Stomach (tissue), 9 donors: ENCODE measurements around the gene KLHL14. TPM values are rescaled to one million over a fixed set of nuclear protein-coding genes. Genes with fewer than 3 reads are reported as not detected.

ENCODE experiments used
- DNase-seq, 2 donors: peaks; one replicate each; pipeline versions ENCODE4 v3.0.0 to v3.0.0-alpha.2; 2013 to 2019
- H3K27ac ChIP-seq, 5 donors: fragments of 200-600 bp in 4 of 5; sonication (generic) in 4 of 5; one replicate each; pipeline ENCODE4 v1.5.1; 2013 to 2019; ENCODE audit warnings: mild to moderate bottlenecking in 1 of 5, moderate library complexity in 1 of 5
- H3K27me3 ChIP-seq, 3 donors: fragments of 200-600 bp; sonication (generic); one replicate each; pipeline ENCODE4 v1.5.1; 2017 to 2019; ENCODE audit warnings: mixed run types in 1 of 3
- H3K36me3 ChIP-seq, 4 donors: fragments of 200-600 bp; sonication (generic); 1 replicate in 3 of 4; 2 replicates in 1 of 4; pipeline ENCODE4 v1.5.1; 2016 to 2019
- H3K4me1 ChIP-seq, 4 donors: fragments of 200-600 bp; sonication (generic); one replicate each; pipeline ENCODE4 v1.5.1; 2016 to 2019
- H3K4me3 ChIP-seq, 4 donors: fragments of 200-600 bp; sonication (generic) in 3 of 4; one replicate each; pipeline ENCODE4 v1.5.1; 2016 to 2019; ENCODE audit warnings: mild to moderate bottlenecking in 1 of 4
- H3K9me3 ChIP-seq, 4 donors: fragments of 200-600 bp; sonication (generic); one replicate each; pipeline ENCODE4 v1.5.1; 2016 to 2019
- EP300 ChIP-seq: sonication (generic); formaldehyde crosslinking; IDR thresholded peaks from one replicate; pipeline ENCODE4 v1.6.1; 2017; ENCODE audit warnings: antibody characterized with exemption
- POLR2A ChIP-seq, 4 donors: fragments of 450-650 bp; IDR thresholded peaks; one replicate each; pipeline ENCODE4 v1.6.1; 2016; ENCODE audit warnings: antibody characterized with exemption in 4 of 4, control low read depth in 2 of 4, mild to moderate bottlenecking in 1 of 4, moderate library complexity in 1 of 4
- POLR2AphosphoS5 ChIP-seq, 3 donors: sonication (generic); formaldehyde crosslinking; IDR thresholded peaks; one replicate each; pipeline ENCODE4 v1.6.1; 2016; ENCODE audit warnings: antibody characterized with exemption in 3 of 3
- WGBS, 5 donors: extraction: QIAGEN DNeasy Blood & Tissue Kit in 3 of 5; methylation state at CpG; one replicate each; pipeline versions ENCODE4 v1.1.5 to v1.1.7; 2013 to 2018; 5-methylcytosine and 5-hydroxymethylcytosine counted together
- intact Hi-C: fragments of 100-400 bp; cut with DNase I; formaldehyde crosslinking; loops from one replicate; pipeline ENCODE4 v1.15.1; 2023; ENCODE audit warnings: low total_unique reads
- polyA plus RNA-seq, 3 donors: library from polyadenylated mRNA; stranded (reverse); fragments of 200-250 nt; gene quantifications; one replicate each; pipeline ENCODE4 v1.2.3, GENCODE V29; 2013
- total RNA-seq, 5 donors: library from RNA; depleted of rRNA; stranded (reverse); fragments of >200 nt; gene quantifications; one replicate each; pipeline versions ENCODE4 v1.1.0 to v1.2.3, GENCODE V29; 2014 to 2016
- TF ChIP-seq, protein P1 (sequence below), 7 experiments: fragments of 450-650 bp in 4 of 7; fragments of 200-600 bp in 3 of 7; sonication (generic) in 3 of 7; IDR thresholded peaks; one replicate each; pipeline ENCODE4 v1.5.1; 2016 to 2019; ENCODE audit warnings: antibody characterized with exemption in 7 of 7, control low read depth in 2 of 7, mild to moderate bottlenecking in 1 of 7
- donor health status: healthy with polysubstance abuse.
- donor health status: Bipolar disorder and iron deficiency.
- donor health status: healthy.

The KLHL14 gene
- total and polyA plus RNA-seq, 8 donors, result 0.15 to 3.5 (median 0.41) TPM; not detected in 4

DNA sequence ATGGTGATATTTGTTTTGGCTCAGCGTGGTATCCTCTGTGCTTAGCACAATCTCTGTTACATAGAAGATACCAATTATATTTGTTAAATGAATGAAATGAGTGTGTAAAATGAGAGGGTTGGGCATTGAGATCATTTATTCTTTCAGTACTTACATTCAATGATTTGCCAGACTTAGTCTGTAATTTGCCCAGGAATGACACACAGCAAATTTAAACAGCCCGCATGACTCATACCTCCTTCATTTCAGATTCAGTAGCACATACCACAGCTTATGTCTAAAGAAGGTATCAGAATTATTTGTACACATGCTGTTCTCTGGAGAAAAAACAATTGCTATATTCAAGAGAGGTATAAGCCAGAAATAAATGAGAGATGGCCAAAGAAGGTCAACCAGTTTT, 37.0 kb downstream of the KLHL14 start:
- Histone ChIP-seq H3K36me3 (no peaks in the 10 kb centered on the region), H3K27ac (no peak overlapping the region), H3K4me1 (no peaks in the 10 kb centered on the region), H3K9me3 (peaks cover 0 to 4% (median 0%) of the 10 kb centered on the region in 4 donors), H3K4me3 (no peak overlapping the region), H3K27me3 (no peaks in the 10 kb centered on the region)
- DNase-seq, result no peak
- intact Hi-C loops, result no loop called here
- WGBS, 5 donors, result 32 to 60% (median 46%) methylated on average over 2 of the region's 2 CpGs
- no peak for TF ChIP-seq POLR2A (IDR thresholded peaks at IDR 0.05)
- TF ChIP-seq, protein P1, sequence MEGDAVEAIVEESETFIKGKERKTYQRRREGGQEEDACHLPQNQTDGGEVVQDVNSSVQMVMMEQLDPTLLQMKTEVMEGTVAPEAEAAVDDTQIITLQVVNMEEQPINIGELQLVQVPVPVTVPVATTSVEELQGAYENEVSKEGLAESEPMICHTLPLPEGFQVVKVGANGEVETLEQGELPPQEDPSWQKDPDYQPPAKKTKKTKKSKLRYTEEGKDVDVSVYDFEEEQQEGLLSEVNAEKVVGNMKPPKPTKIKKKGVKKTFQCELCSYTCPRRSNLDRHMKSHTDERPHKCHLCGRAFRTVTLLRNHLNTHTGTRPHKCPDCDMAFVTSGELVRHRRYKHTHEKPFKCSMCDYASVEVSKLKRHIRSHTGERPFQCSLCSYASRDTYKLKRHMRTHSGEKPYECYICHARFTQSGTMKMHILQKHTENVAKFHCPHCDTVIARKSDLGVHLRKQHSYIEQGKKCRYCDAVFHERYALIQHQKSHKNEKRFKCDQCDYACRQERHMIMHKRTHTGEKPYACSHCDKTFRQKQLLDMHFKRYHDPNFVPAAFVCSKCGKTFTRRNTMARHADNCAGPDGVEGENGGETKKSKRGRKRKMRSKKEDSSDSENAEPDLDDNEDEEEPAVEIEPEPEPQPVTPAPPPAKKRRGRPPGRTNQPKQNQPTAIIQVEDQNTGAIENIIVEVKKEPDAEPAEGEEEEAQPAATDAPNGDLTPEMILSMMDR (IDR thresholded peaks at IDR 0.05), result no peak
- no peak for TF ChIP-seq POLR2AphosphoS5 (IDR thresholded peaks at IDR 0.05)
- TF ChIP-seq EP300, result no peak

DNA sequence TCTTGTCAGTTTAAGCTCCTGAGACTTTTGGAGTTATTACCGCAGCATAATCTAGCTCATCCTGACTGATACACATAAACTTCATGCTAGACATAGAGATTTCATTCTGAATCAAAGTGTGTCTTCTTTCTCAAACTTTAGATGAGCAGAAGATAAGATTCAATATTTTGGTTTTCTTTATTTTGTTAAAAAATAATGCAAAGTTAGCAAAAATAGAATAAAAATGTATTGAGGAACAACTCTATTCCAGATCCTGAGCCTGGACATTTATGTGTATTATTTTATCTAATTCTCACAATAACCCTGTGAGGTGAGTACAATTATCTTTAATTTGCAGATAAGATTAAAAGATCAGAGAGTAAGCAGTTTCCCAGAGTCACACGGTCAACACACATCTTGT, 38.4 kb downstream of the KLHL14 start:
- Histone ChIP-seq H3K27me3 (no peaks in the 10 kb centered on the region), H3K4me3 (no peak overlapping the region), H3K4me1 (no peaks in the 10 kb centered on the region), H3K9me3 (peaks cover 0 to 4% (median 0%) of the 10 kb centered on the region in 4 donors), H3K36me3 (no peaks in the 10 kb centered on the region), H3K27ac (no peak overlapping the region)
- WGBS, 5 donors, result 79 to 85% (median 81%) methylated on average over 2 of the region's 2 CpGs
- TF ChIP-seq POLR2AphosphoS5 (IDR thresholded peaks at IDR 0.05), result no peak
- no peak for TF ChIP-seq POLR2A (IDR thresholded peaks at IDR 0.05)
- TF ChIP-seq EP300, result no peak
- TF ChIP-seq, protein P1 (IDR thresholded peaks at IDR 0.05), result no peak
- intact Hi-C loops, result no loop called here
- DNase-seq, result no peak

DNA sequence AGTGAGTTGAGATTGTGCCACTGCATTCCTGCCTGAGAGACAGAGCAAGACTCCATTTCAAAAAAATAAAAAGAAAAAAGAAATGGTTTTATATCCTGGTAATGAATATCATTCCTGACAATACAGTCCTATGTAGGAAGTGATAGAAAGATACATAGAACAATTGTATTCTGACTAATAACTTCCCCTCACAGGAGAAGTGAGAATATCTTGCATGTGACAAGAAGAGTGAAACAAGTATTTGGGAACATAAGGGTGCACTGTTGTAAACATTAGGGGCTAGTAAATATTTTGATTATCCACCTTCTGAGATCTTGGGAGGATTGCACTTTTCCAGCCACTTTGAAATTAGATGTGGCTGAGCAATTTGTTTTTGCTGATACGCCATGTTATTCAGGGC, 40.7 kb downstream of the KLHL14 start:
- intact Hi-C loops, result no loop called here
- Histone ChIP-seq H3K27me3 (no peaks in the 10 kb centered on the region), H3K27ac (no peak overlapping the region), H3K4me3 (no peak overlapping the region), H3K9me3 (peaks cover 0 to 4% (median 0%) of the 10 kb centered on the region in 4 donors), H3K4me1 (no peaks in the 10 kb centered on the region), H3K36me3 (no peaks in the 10 kb centered on the region)
- DNase-seq, result no peak
- TF ChIP-seq, protein P1 (IDR thresholded peaks at IDR 0.05), result no peak
- no peak for TF ChIP-seq POLR2A (IDR thresholded peaks at IDR 0.05)
- TF ChIP-seq EP300, result no peak
- no peak for TF ChIP-seq POLR2AphosphoS5 (IDR thresholded peaks at IDR 0.05)
- 95 to 100% (median 97%) methylated on average over 1 of the region's 1 CpG for WGBS, 5 donors

DNA sequence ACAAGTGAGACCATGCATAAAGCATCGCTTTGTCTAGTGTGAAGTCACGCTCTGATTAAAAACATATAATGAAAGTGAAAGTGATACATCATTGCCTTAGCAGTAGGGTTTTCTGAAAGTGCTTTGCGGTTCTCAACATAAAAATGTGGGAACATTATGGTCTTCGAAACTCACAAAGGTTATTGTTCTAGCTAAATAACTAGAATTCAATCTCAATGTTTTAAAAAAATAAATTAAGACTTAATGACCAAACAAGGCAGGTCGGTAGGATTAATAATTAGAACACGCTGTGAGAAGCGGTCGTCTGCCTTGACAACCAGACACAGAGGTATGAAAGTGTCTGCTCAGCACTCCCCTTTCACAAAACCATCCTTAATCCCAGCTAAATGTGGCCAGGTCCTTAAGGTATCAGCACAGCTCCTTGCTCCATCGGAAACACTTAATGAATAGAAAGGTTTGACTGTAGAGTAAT, 42.2 kb downstream of the KLHL14 start:
- 52 to 63% (median 61%) methylated on average over 9 of the region's 9 CpGs for WGBS, 5 donors
- H3K27me3 ChIP-seq, result no peaks in the 10 kb centered on the region
- intact Hi-C loops, result no loop called here
- peak overlapping the region; percentile 15 to 34 (median 24) for H3K4me3 ChIP-seq
- H3K9me3 ChIP-seq, result peaks cover 0 to 4% (median 0%) of the 10 kb centered on the region in 4 donors
- TF ChIP-seq, protein P1 (IDR thresholded peaks at IDR 0.05), result no peak
- TF ChIP-seq EP300 (no peak), POLR2AphosphoS5 (IDR thresholded peaks at IDR 0.05) (no peak), POLR2A (IDR thresholded peaks at IDR 0.05) (no peak)
- no peaks in the 10 kb centered on the region for H3K36me3 ChIP-seq
- peak in 1 of 2 donors; percentile 13 for DNase-seq
- no peak overlapping the region for H3K27ac ChIP-seq
- H3K4me1 ChIP-seq, result no peaks in the 10 kb centered on the region
